Measurements from ENCODE around the gene EPB41L4B.
A peak's percentile ranks its signal among the peaks of the same experiment; 100 is the strongest.

EPB41L4B gene

GRCh38 chr9:109245310-109245897 is 75.5 kb downstream of the EPB41L4B start:
- no peak for TF ChIP-seq CTCF (IDR thresholded peaks at IDR 0.05; ENCODE audit: low read depth, low read length)
- no peak overlapping the region for H3K4me3 ChIP-seq (ENCODE audit: low read depth, low read length)

GRCh38 chr9:109244179-109245132 is 76.4 kb downstream of the EPB41L4B start:
- TF ChIP-seq CTCF (IDR thresholded peaks at IDR 0.05; ENCODE audit: low read depth, low read length): peak; percentile 94
- H3K4me3 ChIP-seq (ENCODE audit: low read depth, low read length): no peak overlapping the region

GRCh38 chr9:109242741-109243140 is 78.1 kb downstream of the EPB41L4B start:
- H3K4me3 ChIP-seq (ENCODE audit: low read depth, low read length): no peak overlapping the region
- TF ChIP-seq CTCF (IDR thresholded peaks at IDR 0.05; ENCODE audit: low read depth, low read length): no peak

- TF ChIP-seq CTCF (IDR thresholded peaks at IDR 0.05; ENCODE audit: low read depth, low read length): no peak
- H3K4me3 ChIP-seq (ENCODE audit: low read depth, low read length): no peak overlapping the region
Observed at GRCh38 chr9:109242014-109242413, 78.8 kb downstream of the EPB41L4B start.

- TF ChIP-seq CTCF (IDR thresholded peaks at IDR 0.05; ENCODE audit: low read depth, low read length): no peak
- H3K4me3 ChIP-seq (ENCODE audit: low read depth, low read length): no peak overlapping the region
Observed at GRCh38 chr9:109241207-109241606, 79.7 kb downstream of the EPB41L4B start.

- H3K4me3 ChIP-seq (ENCODE audit: low read depth, low read length): no peak overlapping the region
- no peak for TF ChIP-seq CTCF (IDR thresholded peaks at IDR 0.05; ENCODE audit: low read depth, low read length)
Observed at GRCh38 chr9:109239240-109239639, 81.6 kb downstream of the EPB41L4B start.

- no peak for TF ChIP-seq CTCF (IDR thresholded peaks at IDR 0.05; ENCODE audit: low read depth, low read length)
Observed at GRCh38 chr9:109238655-109239054, 82.2 kb downstream of the EPB41L4B start.

More at GRCh38 chr9:109238655-109239054, 82.2 kb downstream of the EPB41L4B start:
- H3K4me3 ChIP-seq (ENCODE audit: low read depth, low read length): no peak overlapping the region
